HG03039 (cell line): ENCODE data around the gene ENTHD1.
"Not testable (repeated sequence)": the region's sequence is repeated elsewhere in the genome, so short reads cannot be mapped to it uniquely, and the experiment has no call there.

Experiments
- ATAC-seq: cut with Tn5 transposase; IDR thresholded peaks from one replicate; pipeline ENCODE4 v1.9.1; 2021; ENCODE audit warnings: mild to moderate bottlenecking, moderate library complexity; ENCODE audit not compliant: unreplicated experiment

Gene ENTHD1

GRCh38 chr22:39901565-39902146 lies 8.1 kb upstream of the ENTHD1 start:
- no peak for ATAC-seq

- no peak for ATAC-seq
Observed at GRCh38 chr22:39900306-39901227, 7.0 kb upstream of the ENTHD1 start, which contains the start of gene GRAP2. Gene GRAP2, plus strand, starts transcription at chr22:39901084. Its CDS starts 46,023 bp downstream, at chr22:39947107.

- ATAC-seq, result no peak
Observed at GRCh38 chr22:39898997-39899396, 5.4 kb upstream of the ENTHD1 start.

- no peak for ATAC-seq
Observed at GRCh38 chr22:39897841-39898240, 4.3 kb upstream of the ENTHD1 start.

DNA sequence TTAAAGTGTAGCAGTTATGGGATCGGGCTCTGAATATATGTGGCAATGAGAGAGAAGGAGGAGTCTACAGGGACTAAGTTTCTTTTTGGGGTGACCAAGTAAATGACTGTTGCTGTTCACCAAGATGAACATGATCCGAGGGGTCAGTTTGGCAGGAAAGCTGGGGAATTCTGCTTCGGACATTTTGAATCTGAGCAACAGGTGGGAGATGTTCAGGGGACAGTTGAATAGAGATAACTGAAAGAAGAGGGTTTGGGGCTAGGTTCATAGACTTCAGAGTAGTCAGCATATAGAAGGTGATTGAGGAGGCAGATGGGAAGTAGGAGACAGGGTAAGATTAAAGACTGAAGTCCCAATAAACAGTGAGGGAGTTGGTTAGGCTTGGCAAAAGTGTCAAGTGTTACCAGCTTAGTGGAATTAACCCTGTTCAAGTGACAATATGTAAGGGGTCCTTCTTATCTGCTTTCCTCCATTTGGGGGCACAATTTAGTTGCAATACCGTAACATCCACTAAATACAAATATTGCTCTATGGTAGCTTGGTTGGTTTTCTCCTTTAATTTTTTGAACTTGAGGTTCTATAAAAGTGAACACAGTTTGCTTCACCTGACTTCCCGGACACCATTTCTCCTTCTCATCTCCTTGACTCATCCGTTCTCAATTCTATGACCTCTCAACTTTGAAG lies 2.9 kb upstream of the ENTHD1 start:
- ATAC-seq, result no peak

- no peak for ATAC-seq
Observed at GRCh38 chr22:39895682-39896081, 2.1 kb upstream of the ENTHD1 start.

- ATAC-seq, result no peak
Observed at GRCh38 chr22:39894554-39895092, 1.1 kb upstream of the ENTHD1 start.

GRCh38 chr22:39889924-39890323 lies 3.6 kb downstream of the ENTHD1 start:
- ATAC-seq, result not testable (repeated sequence)

GRCh38 chr22:39883057-39883456 lies 10.5 kb downstream of the ENTHD1 start:
- no peak for ATAC-seq

GRCh38 chr22:39880722-39881121 lies 12.8 kb downstream of the ENTHD1 start:
- ATAC-seq, result no peak

DNA sequence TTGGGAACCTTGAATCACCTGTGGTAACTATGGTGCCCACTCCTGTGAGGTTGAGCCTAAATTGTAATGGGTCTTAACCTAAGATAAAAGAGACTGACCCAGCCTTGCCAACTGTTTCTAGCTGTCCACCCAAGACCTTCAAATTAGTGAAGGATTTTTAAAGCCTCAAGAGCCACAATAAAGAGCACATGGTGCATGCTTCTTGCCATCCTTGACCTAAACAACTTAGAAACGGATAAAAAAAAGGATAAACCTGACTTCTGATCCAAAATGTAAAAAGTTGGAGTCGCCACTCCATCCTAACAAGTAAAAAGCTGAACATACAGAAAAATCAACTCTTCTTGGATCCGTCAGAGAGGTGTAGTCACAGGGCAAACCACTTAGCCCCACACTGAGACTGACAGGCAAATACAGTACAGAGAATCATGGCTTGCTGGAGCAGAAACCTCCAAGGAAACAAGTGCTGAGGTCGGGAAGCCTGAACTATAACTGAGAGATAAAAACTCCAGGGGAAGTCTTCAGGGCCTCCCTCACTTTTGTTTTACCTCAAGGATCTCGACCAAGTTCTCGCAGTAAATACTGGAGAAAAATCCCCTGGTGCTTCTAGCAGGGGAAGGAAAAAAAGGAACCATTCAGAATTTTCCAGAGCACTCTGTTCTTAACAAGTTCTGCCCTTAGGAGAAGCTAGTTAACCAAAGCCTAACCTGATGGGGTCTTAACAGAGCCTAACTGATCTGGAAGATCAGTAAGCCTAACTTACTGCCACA lies 16.3 kb downstream of the ENTHD1 start:
- ATAC-seq, result no peak

DNA sequence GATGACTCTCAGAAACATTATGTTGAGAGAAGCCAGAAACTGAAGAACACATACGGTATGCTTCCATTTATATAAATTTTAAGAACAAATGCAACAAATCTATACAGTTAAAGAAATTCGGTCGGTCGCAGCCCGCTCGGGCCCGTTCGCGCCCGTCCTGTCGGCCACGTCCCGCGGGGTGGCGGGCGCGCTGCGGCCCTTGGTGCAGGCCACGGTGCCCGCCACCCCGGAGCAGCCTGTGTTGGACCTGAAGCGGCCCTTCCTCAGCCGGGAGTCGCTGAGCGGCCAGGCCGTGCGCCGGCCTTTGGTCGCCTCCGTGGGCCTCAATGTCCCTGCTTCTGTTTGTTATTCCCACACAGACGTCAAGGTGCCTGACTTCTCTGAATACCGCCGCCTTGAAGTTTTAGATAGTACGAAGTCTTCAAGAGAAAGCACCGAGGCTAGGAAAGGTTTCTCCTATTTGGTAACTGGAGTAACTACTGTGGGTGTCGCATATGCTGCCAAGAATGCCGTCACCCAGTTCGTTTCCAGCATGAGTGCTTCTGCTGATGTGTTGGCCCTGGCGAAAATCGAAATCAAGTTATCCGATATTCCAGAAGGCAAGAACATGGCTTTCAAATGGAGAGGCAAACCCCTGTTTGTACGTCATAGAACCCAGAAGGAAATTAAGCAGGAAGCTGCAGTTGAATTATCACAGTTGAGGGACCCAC lies 18.2 kb downstream of the ENTHD1 start:
- not testable (repeated sequence) for ATAC-seq

DNA sequence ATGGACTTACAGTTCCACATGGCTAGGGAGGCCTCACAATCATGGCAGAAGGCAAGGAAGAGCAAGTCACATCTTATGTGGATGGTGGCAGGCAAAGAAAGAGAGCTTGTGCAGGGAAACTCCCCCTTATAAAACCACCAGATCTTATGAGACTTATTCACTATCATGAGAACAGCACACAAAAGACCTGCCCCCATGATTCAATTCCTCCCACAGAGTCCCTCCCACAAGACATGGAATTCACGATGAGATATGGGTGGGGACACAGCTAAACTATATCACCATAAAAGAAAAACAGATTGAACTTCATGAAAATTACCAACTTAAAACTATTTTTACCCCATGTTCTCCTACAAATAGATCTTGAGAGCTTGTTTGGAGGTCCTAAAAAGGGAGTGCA lies 19.6 kb downstream of the ENTHD1 start:
- ATAC-seq, result no peak

- ATAC-seq, result no peak
Observed at GRCh38 chr22:39872548-39872947, 21.0 kb downstream of the ENTHD1 start.

DNA sequence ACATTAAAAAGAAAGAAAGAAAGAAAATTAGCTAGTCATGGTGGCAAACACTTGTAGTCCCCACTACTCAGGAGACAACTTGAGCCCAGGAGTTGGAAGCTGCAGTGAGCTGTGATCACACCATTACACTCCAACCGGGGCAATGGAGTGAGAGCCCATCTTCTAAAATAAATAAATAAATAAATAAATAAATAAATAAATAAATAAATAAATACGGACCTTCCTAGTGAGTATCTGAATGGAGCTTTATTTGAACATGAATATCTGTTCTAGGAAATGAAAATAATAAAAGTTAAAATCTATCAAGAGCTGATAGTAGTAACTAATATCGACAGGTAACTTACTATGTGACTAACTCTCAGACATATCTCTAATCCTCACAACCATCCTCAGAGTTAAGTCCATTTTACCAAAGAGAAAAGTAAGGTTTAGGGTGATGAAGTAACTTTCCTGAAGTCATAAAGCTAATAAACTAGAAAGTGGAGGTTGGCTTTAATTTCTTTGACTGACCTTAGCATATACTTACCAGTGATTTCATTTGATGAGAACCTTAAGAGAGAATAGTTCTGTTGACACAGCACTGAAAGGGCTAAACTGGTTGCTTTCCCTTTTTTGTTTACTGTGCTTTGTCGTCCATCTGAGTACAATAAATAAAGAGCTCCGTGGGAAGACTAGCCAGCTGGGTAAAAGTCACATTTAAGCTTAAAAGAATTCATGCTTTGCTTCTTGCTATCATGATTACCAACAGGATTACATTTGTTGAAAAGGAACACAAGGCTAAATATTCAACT lies 22.4 kb downstream of the ENTHD1 start:
- no peak for ATAC-seq

DNA sequence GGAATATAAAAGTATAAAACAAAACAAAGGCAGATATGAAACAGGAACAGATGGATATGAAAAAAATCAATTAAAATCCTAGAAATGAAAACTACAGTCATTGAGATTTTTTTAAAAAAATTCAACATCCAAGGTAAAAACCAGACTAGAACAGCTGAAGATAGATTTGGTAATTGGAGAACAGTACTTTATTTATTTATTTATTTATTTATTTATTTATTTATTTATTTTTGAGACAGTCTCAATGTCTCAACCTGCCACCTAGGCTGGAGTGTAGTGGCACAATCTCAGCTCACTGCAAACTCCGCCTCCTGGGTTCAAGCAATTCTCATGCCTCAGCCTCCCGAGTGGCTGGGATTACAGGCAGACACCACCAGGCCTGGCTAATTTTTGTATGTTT lies 23.8 kb downstream of the ENTHD1 start:
- ATAC-seq, result not testable (repeated sequence)

- ATAC-seq, result no peak
Observed at GRCh38 chr22:39868741-39869140, 24.8 kb downstream of the ENTHD1 start.

- ATAC-seq, result no peak
Observed at GRCh38 chr22:39859903-39860588, 33.5 kb downstream of the ENTHD1 start.

DNA sequence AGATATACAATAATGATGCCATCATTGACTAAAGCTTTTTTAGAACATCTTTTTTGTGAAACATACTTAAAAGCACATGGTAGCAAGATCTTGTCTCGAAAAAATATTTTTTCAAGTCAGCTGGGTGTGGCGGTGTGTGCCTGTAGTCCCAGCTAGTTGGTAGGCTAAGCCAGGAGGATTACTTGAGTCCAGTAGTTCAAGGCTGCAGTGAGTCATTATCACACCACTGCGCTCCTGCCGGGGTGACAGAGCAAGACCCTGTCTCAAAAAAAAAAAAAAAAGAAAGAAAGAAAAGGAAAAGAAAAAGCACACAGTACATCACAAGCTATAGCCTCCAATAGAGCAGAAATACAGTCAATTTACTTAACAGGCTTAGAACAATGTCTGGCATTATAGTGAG lies 37.0 kb downstream of the ENTHD1 start:
- no peak for ATAC-seq
